Activated CD8-positive, alpha-beta memory T cell treated with anti-CD3 and anti-CD28 coated beads, Interleukin-2, amount 50 U/mL, for 1 hour (primary cell): ENCODE results near the gene WDR62.

Source experiments
- DNase-seq: peaks from one replicate; pipeline ENCODE4 v3.0.0-alpha.2; 2020; ENCODE audit errors: extremely low read depth

Gene WDR62

DNA sequence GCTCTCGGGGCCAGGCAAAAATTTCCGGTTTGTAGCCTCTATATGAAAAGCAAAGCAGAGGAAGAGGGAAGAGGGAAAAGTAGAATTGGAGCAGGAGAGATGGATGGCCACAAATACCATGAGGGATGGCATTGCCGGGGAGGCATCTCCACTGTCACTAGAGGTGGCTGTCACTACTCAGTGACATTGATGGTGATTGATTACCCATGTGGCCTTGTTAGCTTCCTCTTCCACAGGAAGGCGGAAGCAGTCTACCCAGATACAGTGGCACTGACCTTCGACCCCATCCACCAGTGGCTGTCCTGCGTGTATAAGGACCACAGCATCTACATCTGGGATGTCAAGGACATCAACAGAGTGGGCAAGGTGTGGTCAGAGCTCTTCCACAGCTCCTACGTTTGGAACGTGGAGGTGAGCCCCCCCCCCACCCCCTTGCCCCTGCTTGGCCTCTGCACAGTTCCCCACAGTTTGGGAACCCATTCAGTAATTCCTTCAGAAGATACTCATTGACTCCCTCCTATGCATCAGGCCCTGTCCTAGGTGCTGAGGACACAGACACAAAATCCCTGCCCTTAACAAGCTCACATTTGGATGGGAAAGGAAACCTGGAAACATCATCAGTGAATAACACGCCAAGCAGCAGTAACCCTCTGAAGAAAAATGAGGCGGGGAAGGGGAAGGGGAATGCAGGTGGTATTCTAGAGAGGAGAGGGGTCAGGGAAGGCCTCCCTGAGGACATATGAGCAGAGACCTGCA, 18.6 kb downstream of the WDR62 start:
- DNase-seq: no peak

DNA sequence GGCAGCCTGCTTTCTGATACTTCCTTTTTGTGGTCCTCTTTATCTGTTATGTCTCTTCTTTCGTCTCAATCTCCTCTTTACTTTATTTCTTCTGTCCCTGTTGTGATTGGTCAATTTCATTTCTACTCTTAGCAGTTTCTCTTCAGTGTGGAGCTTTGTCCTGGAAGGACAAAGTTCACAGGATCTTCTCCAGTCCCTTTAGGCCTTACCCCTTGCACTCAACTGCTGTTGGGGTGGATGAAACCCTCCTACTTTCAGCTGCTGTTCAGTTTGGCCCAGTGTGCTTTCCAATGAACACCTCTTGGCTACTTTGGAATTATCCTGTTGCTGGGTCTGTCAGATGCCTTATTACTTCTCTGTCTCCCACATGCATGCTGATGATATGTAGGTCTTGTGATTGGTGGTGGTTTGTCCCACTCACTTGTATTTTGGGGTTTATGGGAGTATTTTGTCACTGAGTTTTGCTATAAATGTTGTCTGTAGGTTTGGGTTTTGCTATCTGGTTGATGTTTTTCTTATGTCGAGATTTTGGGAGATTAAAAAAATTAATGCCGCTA, 24.8 kb downstream of the WDR62 start:
- DNase-seq: no peak

- no peak for DNase-seq
These were observed 26.7 kb downstream of the WDR62 start for GRCh38 chr19:36081385-36081784.

DNA sequence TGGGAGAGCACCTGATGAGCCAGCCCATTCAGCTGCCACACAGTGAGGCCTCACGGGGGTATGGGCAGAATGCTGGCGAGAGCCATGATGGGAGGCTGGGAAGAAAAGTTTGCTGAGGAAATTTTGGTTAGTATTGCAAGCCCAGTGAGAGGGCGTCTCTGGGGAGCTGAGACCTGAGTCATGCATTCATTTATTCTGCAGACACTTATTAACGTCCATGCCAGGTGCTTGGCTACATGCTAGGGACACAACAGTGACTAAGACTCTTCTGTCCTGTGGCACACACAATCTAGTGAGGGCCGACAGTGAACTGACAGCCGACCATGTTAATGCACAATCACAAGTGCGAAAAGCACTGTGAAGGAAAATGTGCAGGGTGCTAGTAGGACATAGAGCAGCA, 27.2 kb downstream of the WDR62 start:
- no peak for DNase-seq

DNA sequence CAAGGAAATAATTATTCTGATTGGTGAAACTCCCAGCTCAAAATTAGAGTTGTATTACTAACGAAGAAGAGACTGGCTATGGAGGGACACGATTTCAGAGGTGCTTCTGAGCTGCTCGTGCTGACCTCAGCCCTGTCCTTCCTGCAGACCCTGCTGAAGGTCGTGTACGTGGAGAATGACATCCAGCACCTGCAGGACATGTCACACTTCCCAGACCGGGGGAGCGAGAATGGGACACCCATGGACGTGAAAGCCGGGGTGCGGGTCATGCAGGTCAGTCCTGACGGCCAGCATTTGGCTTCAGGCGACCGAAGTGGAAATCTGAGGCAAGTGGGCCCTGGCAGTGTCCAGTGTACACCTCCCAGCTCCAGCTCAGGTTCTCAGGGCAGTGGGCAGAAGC, 28.2 kb downstream of the WDR62 start:
- DNase-seq: no peak

DNA sequence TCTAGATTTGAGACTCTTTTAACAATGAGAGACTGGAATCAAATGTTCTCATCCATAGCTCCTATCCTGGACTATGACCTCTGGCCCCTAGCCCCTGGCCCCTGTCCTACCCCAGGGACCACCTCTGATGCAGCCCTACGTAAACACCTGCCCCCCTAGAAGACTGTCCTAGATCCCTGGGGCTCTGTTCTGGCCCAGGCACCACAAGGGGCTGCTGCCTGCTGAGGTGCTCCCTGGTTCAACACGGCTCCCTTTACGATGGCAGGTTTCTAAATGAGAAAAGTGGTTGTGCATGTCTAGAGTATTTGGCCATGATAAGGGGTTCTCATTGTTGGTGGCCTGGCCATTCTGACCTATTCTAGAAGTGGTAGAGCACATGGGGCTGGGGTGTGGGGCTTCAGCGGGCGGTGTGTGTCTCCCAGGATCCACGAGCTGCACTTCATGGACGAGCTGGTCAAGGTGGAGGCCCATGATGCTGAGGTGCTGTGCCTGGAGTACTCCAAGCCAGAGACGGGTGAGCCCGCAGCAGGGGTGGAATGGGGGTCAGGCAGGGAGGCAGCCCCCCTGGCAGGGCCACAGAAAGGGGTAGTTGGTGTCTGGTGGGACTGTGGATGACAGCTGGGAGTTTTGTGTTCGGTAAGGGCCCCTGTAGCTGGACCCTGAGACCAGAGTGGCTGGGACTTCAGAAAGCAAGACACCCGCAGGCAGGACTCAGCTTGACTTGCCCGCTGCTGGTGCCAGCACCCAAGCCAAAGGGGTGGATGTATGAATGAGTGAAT, 29.7 kb downstream of the WDR62 start:
- DNase-seq: no peak

DNA sequence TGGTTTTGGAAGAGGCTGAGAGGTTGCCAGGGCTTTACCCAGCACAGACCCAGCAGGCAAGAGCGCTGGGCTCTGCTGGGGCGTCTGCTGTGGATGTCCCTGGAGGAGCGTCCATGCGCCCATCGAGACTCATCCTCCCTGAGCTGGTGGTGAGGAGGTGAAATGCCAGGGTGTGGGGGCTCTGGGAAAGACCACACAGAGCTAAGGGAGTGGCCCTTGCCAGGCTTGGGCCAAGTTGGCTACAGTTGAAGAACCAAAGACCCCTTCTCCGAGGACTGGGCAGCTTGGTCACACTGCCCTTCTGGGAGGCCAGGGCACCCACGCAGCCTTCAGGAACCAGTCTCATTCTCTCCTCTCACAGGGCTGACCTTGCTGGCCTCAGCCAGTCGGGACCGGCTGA, 31.6 kb downstream of the WDR62 start:
- DNase-seq: no peak

DNA sequence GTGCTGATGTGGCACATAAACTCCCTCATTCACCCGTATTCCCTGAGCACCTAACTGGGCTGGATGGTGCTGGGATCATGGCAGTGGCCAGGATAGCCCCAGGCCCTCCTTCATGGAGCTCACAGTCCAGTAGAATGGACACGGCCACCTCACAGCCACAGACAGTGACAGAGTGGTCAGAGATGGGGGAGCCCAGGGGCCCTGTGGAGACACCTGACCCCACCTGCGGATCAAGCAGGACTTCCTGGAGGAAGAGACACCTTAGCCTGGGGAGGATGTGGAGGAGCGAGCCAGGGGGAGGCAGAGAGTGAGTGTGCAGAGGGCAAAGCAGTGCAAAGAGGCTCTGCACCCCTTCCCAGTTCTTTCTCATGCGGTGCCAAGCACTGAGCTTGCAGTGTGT, 35.1 kb downstream of the WDR62 start:
- no peak for DNase-seq

- no peak for DNase-seq
These were observed 36.4 kb downstream of the WDR62 start for GRCh38 chr19:36090910-36091695.

DNA sequence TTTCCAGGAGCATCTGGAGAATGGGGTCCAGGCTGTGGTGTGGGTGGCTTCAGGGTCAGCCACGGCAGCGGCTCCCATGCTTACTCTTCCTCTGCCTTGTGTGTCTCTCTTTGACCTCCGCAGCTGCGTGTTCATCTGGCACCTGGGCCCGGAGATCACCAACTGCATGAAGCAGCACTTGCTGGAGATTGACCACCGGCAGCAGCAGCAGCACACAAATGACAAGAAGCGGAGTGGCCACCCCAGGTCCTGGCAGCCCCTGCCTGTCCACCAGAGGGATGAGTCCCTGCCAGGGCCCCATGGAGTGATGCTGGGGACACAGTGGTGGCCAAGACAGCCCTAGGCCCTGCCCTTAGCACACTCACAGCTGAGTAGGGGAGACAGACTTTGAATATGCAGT, 37.9 kb downstream of the WDR62 start:
- no peak for DNase-seq

- no peak for DNase-seq
These were observed 38.5 kb downstream of the WDR62 start for GRCh38 chr19:36093146-36093662.

DNA sequence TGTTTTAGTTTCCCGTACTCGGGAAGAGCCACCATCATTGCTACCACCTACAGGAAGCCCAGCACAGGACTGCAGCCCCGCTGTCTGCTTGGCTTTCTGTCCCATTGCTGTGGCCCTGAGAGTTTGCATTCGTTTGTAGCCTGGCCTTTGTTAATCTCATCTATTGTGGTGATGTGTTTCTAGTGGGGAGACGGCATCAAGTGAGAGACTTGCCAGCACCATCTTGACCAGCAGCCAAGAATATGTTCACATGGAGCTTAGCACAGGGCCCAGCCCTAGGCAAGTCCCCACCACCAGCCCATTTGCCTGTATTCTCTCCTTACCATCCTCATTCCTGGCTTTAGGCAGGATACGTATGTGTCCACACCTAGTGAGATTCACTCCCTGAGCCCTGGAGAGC, 39.0 kb downstream of the WDR62 start:
- DNase-seq: no peak

- DNase-seq: no peak
These were observed 42.3 kb downstream of the WDR62 start for GRCh38 chr19:36097036-36097435.

GRCh38 chr19:36099166-36099785, 44.6 kb downstream of the WDR62 start:
- no peak for DNase-seq

- no peak for DNase-seq
These were observed 45.8 kb downstream of the WDR62 start for GRCh38 chr19:36100476-36100875.

GRCh38 chr19:36101550-36102327, 47.0 kb downstream of the WDR62 start:
- DNase-seq: no peak

DNA sequence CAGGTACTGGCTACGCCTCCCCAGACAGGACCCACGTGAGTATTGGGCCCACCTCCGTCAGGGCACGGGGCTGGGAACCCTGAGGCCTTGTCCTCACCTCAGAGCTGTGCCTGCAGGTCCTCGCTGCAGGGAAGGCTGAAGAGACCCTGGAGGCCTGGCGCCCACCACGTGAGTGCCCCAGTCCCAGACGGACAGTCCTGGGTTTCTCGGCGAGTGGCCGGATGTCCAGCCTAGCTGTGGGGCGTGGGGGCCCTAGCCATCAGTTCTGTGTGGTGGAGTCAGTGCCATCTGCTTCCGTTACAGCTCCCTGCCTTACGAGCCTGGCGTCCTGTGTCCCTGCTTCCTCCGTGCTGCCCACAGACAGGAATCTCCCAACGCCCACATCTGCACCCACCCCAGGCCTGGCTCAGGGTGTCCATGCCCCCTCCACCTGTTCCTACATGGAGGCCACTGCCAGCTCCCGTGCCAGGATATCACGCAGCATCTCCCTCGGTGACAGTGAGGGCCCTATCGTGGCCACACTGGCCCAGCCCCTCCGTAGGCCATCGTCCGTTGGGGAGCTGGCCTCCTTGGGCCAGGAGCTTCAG, 48.4 kb downstream of the WDR62 start:
- no peak for DNase-seq

- DNase-seq: no peak
These were observed 49.3 kb downstream of the WDR62 start for GRCh38 chr19:36103842-36104552.

DNA sequence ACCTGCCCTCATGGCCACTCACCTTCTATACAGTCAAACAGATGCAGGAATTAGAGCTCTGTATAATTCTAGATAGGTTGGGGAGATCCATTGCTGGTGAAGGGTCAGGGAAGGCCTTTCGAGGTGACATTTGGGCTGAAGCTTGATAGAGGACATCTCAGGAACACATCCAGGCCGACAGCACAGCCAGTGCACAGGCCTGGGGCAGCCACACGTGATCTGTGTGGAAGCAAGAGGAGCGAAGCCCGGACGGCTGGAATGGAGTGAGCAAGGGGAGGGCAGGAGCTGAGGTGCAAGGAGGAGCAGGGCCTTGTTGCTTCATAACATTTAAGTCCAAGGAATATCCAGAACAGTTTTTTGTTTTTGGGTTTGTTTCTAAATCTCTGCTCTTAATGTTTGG, 51.7 kb downstream of the WDR62 start:
- no peak for DNase-seq

GRCh38 chr19:36106991-36107390, 52.3 kb downstream of the WDR62 start:
- DNase-seq: no peak
